ENCODE data around the gene SUPT6H.

SUPT6H gene

DNA sequence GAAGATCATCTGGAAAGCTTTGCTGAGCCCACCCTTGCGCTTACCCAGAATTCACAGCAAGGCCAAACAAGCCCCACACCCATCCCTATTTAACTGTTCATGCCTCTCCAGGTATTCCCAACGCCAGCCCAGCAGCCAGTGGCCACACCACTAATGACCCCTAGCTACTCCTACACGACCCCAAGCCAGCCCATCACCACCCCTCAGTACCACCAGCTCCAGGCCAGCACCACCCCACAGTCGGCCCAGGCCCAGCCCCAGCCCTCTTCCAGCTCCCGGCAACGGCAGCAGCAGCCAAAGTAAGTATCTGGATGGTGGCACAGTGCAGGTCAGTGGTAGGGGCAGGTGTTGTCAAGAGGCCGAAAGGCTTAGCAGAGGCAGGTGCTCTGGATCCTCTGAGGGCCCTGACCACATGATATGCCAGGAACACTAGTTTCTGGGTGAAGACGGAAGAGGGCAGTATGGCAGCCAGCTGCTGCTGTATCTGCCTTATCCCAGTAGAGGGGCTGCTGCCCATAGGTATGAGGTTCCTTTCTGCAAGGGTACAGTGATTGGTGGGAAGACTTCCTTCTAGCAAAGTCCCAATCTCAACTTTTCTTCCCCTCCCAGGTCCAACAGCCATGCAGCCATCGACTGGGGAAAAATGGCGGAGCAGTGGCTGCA lies 39.0 kb downstream of the SUPT6H start:
- H3K4me3 ChIP-seq (ENCODE audit: low read depth, low read length): no peak overlapping the region
- no peak for TF ChIP-seq CTCF (IDR thresholded peaks at IDR 0.05; ENCODE audit: control insufficient read depth, extremely low read depth, insufficient read depth)
- no peak for DNase-seq (ENCODE audit: low read depth)

DNA sequence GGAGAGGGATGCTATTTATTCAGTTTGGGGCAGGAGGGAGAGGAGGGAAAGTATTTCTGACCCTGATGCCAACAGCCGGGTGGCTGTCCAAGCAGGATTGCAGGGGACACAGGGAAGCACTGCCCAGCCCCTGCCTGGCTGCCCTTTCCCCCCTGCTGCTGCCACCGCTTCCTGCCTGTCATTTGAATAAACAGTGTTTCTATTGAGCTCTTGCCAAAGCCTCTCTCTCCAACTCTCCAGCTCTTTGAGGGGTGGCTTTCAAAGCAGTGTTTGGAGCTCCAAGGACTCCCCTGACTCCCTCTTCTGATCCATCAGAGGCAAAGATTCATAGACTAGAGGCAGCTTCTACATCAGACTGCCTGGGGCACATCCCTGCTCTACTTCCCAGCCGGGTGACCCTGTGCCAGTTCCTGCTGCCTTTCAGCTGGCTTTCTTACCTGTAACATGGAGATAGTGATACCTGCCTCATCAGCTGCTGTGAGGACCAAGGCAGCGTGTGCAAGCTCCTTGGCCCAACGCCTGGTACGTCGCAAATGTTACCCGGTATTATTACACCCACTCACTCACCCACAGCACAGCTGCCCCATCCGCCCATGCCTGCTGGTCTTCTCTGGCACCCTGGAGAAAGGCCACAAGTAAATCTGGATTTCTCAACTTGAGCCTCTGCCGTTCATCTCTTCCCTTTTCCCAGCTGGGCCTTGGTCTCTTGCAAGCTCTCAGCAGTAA lies 40.2 kb downstream of the SUPT6H start:
- TF ChIP-seq CTCF (IDR thresholded peaks at IDR 0.05; ENCODE audit: control insufficient read depth, extremely low read depth, insufficient read depth): no peak
- no peak for DNase-seq (ENCODE audit: low read depth)

DNA sequence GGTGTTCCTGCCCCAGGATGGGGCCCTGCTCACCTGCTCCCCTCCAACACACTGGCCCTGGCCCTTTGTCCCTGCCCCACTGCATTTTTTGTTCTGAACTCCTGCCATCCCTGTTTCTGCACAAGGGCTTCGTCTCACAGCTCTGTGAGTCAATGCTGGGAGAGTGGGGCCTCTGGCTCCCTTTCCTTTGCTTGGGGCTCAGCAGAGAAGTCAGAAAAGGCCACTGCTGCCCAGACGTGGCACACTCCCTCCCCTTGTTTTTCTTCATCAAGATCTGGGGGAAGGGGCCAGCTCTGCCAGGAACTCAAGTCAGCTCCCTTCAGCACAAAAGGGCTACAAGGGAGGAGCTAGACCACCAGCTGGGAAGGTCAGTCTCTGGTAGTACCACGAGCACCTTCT lies 40.7 kb downstream of the SUPT6H start:
- DNase-seq (ENCODE audit: low read depth): no peak
- TF ChIP-seq CTCF (IDR thresholded peaks at IDR 0.05; ENCODE audit: control insufficient read depth, extremely low read depth, insufficient read depth): no peak
- H3K4me3 ChIP-seq (ENCODE audit: low read depth, low read length): no peak overlapping the region

More for the DNA sequence above, 40.2 kb downstream of the SUPT6H start:
- H3K4me3 ChIP-seq (ENCODE audit: low read depth, low read length): no peak overlapping the region

DNA sequence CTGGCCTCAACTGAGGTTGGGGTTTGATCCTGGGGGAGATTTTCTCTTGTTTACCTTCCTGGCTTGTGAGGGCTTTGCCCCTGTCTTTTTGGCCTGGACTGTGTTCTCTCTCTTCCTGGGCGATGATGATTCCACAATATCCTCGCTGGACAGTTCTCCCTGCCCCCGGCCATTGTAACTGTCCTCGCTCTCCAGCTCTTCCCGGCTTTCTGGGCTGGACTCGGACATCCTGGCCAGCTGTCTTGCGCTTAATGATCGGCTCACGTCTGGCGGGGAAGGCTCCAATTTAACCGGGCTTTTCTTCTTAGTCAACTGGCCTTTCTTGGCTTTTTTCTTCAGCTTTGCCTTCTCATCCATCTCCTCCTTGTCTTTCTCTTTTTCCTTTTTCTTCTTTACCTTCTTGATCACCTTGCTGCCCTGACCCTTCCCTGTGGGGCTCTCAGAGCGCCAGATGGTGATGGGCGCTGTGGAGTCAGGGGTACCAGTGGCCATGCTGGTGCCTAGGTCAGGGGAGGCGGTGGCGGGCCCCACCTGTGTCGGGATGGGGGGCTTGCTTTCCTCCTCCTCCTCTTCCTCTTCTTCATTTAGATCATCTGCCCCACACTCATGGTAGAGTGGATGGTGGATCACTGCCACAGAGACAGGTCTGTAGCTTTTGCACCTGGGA lies 41.7 kb downstream of the SUPT6H start:
- no peak overlapping the region for H3K4me3 ChIP-seq (ENCODE audit: low read depth, low read length)
- DNase-seq (ENCODE audit: low read depth): no peak
- no peak for TF ChIP-seq CTCF (IDR thresholded peaks at IDR 0.05; ENCODE audit: control insufficient read depth, extremely low read depth, insufficient read depth)

DNA sequence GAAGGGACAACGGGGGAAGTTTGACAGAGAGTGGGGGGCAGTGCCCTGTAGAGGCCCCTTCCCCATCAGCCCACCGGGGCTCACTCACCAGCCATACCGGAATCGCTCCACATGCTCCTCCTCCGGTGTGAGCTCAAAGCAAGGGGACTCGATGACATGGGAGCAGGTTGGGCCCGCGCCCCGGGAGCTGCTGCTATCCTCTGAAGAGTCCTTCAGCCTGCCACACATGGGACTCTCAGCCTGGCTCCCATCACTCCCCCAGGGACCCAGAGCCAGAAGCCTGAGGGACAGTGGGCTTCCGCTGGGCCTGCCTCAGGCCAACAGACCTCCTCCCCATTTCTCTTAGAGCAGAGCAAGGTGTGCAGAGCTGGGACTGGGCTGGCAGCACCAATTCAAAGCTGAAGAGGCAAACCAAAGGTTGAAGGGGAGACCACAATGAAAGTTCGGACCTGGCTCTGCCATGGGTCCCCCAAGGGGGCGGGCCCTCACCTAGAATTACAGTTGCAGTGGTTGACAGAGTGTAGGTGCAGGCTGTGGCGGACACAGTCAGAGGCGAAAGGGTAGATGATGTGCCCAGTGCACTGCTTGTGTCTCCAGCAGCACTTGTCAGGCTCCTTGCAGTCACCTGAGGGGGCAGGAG lies 42.3 kb downstream of the SUPT6H start:
- no peak for DNase-seq (ENCODE audit: low read depth)
- H3K4me3 ChIP-seq (ENCODE audit: low read depth, low read length): no peak overlapping the region
- TF ChIP-seq CTCF (IDR thresholded peaks at IDR 0.05; ENCODE audit: control insufficient read depth, extremely low read depth, insufficient read depth): no peak

DNA sequence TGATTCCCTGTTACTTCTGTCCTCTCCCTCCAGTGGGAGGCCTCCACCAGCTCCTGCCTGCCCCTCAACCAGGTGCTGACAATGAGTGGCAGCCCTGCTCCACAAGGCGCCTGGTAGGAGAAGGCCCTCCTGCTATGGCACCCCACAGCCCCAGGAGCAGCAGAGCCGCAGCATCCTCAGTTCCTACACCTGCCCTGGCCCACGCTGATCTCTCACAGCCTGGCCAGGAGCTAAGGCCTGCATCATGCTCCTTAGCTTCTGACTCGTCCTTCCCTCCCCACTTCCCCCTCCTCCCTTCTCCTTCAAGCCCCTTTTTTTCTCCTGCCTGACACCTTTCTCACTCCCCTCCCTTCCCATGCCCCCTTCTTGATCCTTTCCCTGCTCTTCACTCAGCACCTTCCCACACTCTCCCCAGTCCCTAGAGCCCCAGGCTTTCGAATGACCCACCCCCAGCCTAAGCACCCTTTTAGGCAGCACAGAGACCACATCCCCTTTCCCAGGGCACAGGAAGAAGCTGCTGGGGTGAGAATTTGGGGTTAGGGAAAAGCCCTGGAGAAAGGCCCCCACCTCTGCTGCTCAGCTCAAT lies 43.2 kb downstream of the SUPT6H start:
- TF ChIP-seq CTCF (IDR thresholded peaks at IDR 0.05; ENCODE audit: control insufficient read depth, extremely low read depth, insufficient read depth): no peak
- DNase-seq (ENCODE audit: low read depth): no peak
- no peak overlapping the region for H3K4me3 ChIP-seq (ENCODE audit: low read depth, low read length)
